Measurements from ENCODE around the gene CHAD.

- TF ChIP-seq CTCF (conservative IDR thresholded peaks at IDR 0.05; ENCODE audit: low read length) (no peak), EZH2phosphoT487 (IDR thresholded peaks at IDR 0.05; ENCODE audit: borderline replicate concordance) (no peak)
Measured at GRCh38 chr17:50488880-50489279, 20.2 kb upstream of the CHAD start.
